Effector memory CD8-positive, alpha-beta T cell (primary cell): Measurements from ENCODE around the gene DGCR8.

Experiments
- ATAC-seq: fragments of 150-1000 bp; cut with Tn5 transposase; replicated peaks from 2 replicates; pipeline ENCODE4 v1.10.0; 2021; ENCODE audit warnings: mild to moderate bottlenecking, moderate library complexity
- DNase-seq, 3 experiments: peaks; one replicate each; pipeline ENCODE4 v3.0.0; 2021
- H3K27ac Mint-ChIP-seq, 2 donors: one replicate each; pipeline ENCODE4 v1.8.0; 2022; ENCODE audit warnings: mild to moderate bottlenecking in 2 of 2, mixed read lengths in 2 of 2, moderate library complexity in 2 of 2
- H3K27me3 Mint-ChIP-seq, 2 donors: one replicate each; pipeline ENCODE4 v1.8.0; 2022; ENCODE audit warnings: mixed read lengths in 2 of 2
- H3K36me3 Mint-ChIP-seq: one replicate; pipeline ENCODE4 v1.8.0; 2022; ENCODE audit warnings: mild to moderate bottlenecking, moderate library complexity, mixed read lengths; ENCODE audit not compliant: insufficient read depth
- H3K4me1 Mint-ChIP-seq, 2 donors: one replicate each; pipeline ENCODE4 v1.8.0; 2022; ENCODE audit warnings: low read depth in 2 of 2, mixed read lengths in 2 of 2
- H3K4me3 Mint-ChIP-seq, 2 donors: one replicate each; pipeline ENCODE4 v1.8.0; 2022; ENCODE audit warnings: mild to moderate bottlenecking in 2 of 2, mixed read lengths in 2 of 2, moderate library complexity in 2 of 2
- H3K9me3 Mint-ChIP-seq, 2 donors: one replicate each; pipeline ENCODE4 v1.8.0; 2022; ENCODE audit warnings: mixed read lengths in 2 of 2

DGCR8 gene

GRCh38 chr22:20056161-20056560 is 23.9 kb upstream of the DGCR8 start:
- H3K36me3 Mint-ChIP-seq, result peaks cover 23% of the 10 kb centered on the region
- DNase-seq (no peak), ATAC-seq (no peak)
- peaks cover 13 to 17% of the 10 kb centered on the region in 2 donors for H3K4me1 Mint-ChIP-seq
- no peak overlapping the region for H3K27ac Mint-ChIP-seq
- H3K9me3 Mint-ChIP-seq, result no peaks in the 10 kb centered on the region
- H3K4me3 Mint-ChIP-seq, result no peak overlapping the region
- H3K27me3 Mint-ChIP-seq, result no peaks in the 10 kb centered on the region

GRCh38 chr22:20056696-20057386 is 23.2 kb upstream of the DGCR8 start:
- Mint-ChIP-seq H3K27me3 (no peaks in the 10 kb centered on the region), H3K4me3 (no peak overlapping the region), H3K4me1 (peaks cover 14 to 17% of the 10 kb centered on the region in 2 donors), H3K9me3 (no peaks in the 10 kb centered on the region), H3K36me3 (peaks cover 23% of the 10 kb centered on the region), H3K27ac (no peak overlapping the region)
- ATAC-seq (no peak), DNase-seq (no peak)

- ATAC-seq, result no peak
Observed at GRCh38 chr22:20057596-20058268, 22.3 kb upstream of the DGCR8 start.

GRCh38 chr22:20058989-20059770 is 20.9 kb upstream of the DGCR8 start:
- H3K27me3 Mint-ChIP-seq, result no peaks in the 10 kb centered on the region
- H3K36me3 Mint-ChIP-seq, result peaks cover 22% of the 10 kb centered on the region
- H3K27ac Mint-ChIP-seq, result peak overlapping the region; percentile 30 to 35
- H3K4me1 Mint-ChIP-seq, result peaks cover 10 to 20% of the 10 kb centered on the region in 2 donors
- no peak overlapping the region for H3K4me3 Mint-ChIP-seq
- no peaks in the 10 kb centered on the region for H3K9me3 Mint-ChIP-seq
- ATAC-seq, result no peak
- no peak for DNase-seq

More at GRCh38 chr22:20057596-20058268, 22.3 kb upstream of the DGCR8 start:
- Mint-ChIP-seq H3K4me1 (peaks cover 11 to 17% of the 10 kb centered on the region in 2 donors), H3K27me3 (no peaks in the 10 kb centered on the region), H3K36me3 (peaks cover 28% of the 10 kb centered on the region), H3K4me3 (no peak overlapping the region), H3K9me3 (no peaks in the 10 kb centered on the region), H3K27ac (peak overlapping the region in 1 of 2 donors; percentile 25)
- no peak for DNase-seq

GRCh38 chr22:20060700-20061480 is 19.2 kb upstream of the DGCR8 start:
- peak; percentile 47 for ATAC-seq
- Mint-ChIP-seq H3K27me3 (no peaks in the 10 kb centered on the region), H3K4me3 (no peak overlapping the region), H3K9me3 (no peaks in the 10 kb centered on the region), H3K36me3 (peaks cover 13% of the 10 kb centered on the region), H3K4me1 (peaks cover 10 to 20% of the 10 kb centered on the region in 2 donors), H3K27ac (no peak overlapping the region)
- peak in 2 of 3 experiments; percentile 15 to 18 for DNase-seq

- no peak overlapping the region for H3K4me3 Mint-ChIP-seq
- peaks cover 13% of the 10 kb centered on the region for H3K36me3 Mint-ChIP-seq
- no peaks in the 10 kb centered on the region for H3K27me3 Mint-ChIP-seq
- ATAC-seq (no peak), DNase-seq (no peak)
- H3K4me1 Mint-ChIP-seq, result peaks cover 10 to 20% of the 10 kb centered on the region in 2 donors
- H3K27ac Mint-ChIP-seq, result no peak overlapping the region
- no peaks in the 10 kb centered on the region for H3K9me3 Mint-ChIP-seq
Observed at GRCh38 chr22:20061481-20061861, 18.6 kb upstream of the DGCR8 start.

GRCh38 chr22:20062043-20062765 is 17.8 kb upstream of the DGCR8 start:
- no peak for DNase-seq
- H3K27ac Mint-ChIP-seq, result no peak overlapping the region
- peaks cover 10 to 20% of the 10 kb centered on the region in 2 donors for H3K4me1 Mint-ChIP-seq
- H3K9me3 Mint-ChIP-seq, result no peaks in the 10 kb centered on the region
- no peak overlapping the region for H3K4me3 Mint-ChIP-seq
- H3K36me3 Mint-ChIP-seq, result peaks cover 17% of the 10 kb centered on the region
- no peaks in the 10 kb centered on the region for H3K27me3 Mint-ChIP-seq
- no peak for ATAC-seq

GRCh38 chr22:20062766-20063083 is 17.3 kb upstream of the DGCR8 start:
- DNase-seq (no peak), ATAC-seq (no peak)
- Mint-ChIP-seq H3K9me3 (no peaks in the 10 kb centered on the region), H3K4me1 (peaks cover 10 to 20% of the 10 kb centered on the region in 2 donors), H3K36me3 (peaks cover 16% of the 10 kb centered on the region), H3K27me3 (no peaks in the 10 kb centered on the region), H3K4me3 (no peak overlapping the region), H3K27ac (no peak overlapping the region)

GRCh38 chr22:20063271-20064139 is 16.5 kb upstream of the DGCR8 start:
- no peak overlapping the region for H3K27ac Mint-ChIP-seq
- H3K4me1 Mint-ChIP-seq, result peaks cover 7 to 14% of the 10 kb centered on the region in 2 donors
- no peak overlapping the region for H3K4me3 Mint-ChIP-seq
- ATAC-seq, result no peak
- H3K27me3 Mint-ChIP-seq, result no peaks in the 10 kb centered on the region
- no peaks in the 10 kb centered on the region for H3K9me3 Mint-ChIP-seq
- DNase-seq, result no peak
- peaks cover 14% of the 10 kb centered on the region for H3K36me3 Mint-ChIP-seq

- H3K27me3 Mint-ChIP-seq, result no peaks in the 10 kb centered on the region
- no peak overlapping the region for H3K27ac Mint-ChIP-seq
- peaks cover 4 to 11% of the 10 kb centered on the region in 2 donors for H3K4me1 Mint-ChIP-seq
- no peaks in the 10 kb centered on the region for H3K9me3 Mint-ChIP-seq
- no peak overlapping the region for H3K4me3 Mint-ChIP-seq
- DNase-seq, result no peak
- H3K36me3 Mint-ChIP-seq, result peaks cover 14% of the 10 kb centered on the region
- no peak for ATAC-seq
Observed at GRCh38 chr22:20064140-20064480, 15.9 kb upstream of the DGCR8 start.

- ATAC-seq (no peak), DNase-seq (no peak)
- Mint-ChIP-seq H3K27me3 (no peaks in the 10 kb centered on the region), H3K4me1 (peaks cover 4 to 7% of the 10 kb centered on the region in 2 donors), H3K9me3 (no peaks in the 10 kb centered on the region), H3K36me3 (peaks cover 14% of the 10 kb centered on the region), H3K4me3 (no peak overlapping the region), H3K27ac (no peak overlapping the region)
Observed at GRCh38 chr22:20064545-20065262, 15.3 kb upstream of the DGCR8 start.
